T-helper 17 cell (primary cell): ENCODE measurements around the gene DDIT4. TPM values are rescaled to one million over a fixed set of nuclear protein-coding genes. Genes with fewer than 3 reads are reported as not detected.
"Not testable (repeated sequence)": the region's sequence is repeated elsewhere in the genome, so short reads cannot be mapped to it uniquely, and the experiment has no call there.

ENCODE experiments used
- ATAC-seq: fragments of 150-1000 bp; cut with Tn5 transposase; 2 replicates; pipeline ENCODE4 v1.10.0; 2021; ENCODE audit warnings: mild to moderate bottlenecking, moderate library complexity
- DNase-seq, 3 donors: peaks; one replicate each; pipeline versions ENCODE4 v3.0.0 to v3.0.0-alpha.2; 2020 to 2021
- H3K9me3 ChIP-seq: one replicate; pipeline ENCODE4 v1.7.0; 2013; ENCODE audit warnings: low read length, mild to moderate bottlenecking; ENCODE audit not compliant: control insufficient read depth, poor library complexity, severe bottlenecking
- H3K27ac Mint-ChIP-seq: one replicate; pipeline ENCODE4 v1.8.0; 2022; ENCODE audit warnings: mild to moderate bottlenecking, moderate library complexity, mixed read lengths
- H3K27me3 Mint-ChIP-seq: one replicate; pipeline ENCODE4 v1.8.0; 2022; ENCODE audit warnings: mixed read lengths
- H3K36me3 Mint-ChIP-seq: one replicate; pipeline ENCODE4 v1.8.0; 2022; ENCODE audit warnings: low read depth, mixed read lengths
- H3K4me1 Mint-ChIP-seq: one replicate; pipeline ENCODE4 v1.8.0; 2022; ENCODE audit warnings: mild to moderate bottlenecking, mixed read lengths
- H3K4me3 Mint-ChIP-seq: one replicate; pipeline ENCODE4 v1.8.0; 2022; ENCODE audit warnings: mild to moderate bottlenecking, moderate library complexity, mixed read lengths
- total RNA-seq, 4 donors: library from RNA in 2 of 4; stranded (reverse) in 2 of 4; gene quantifications; one replicate each; pipeline ENCODE4 v1.2.3 and lab custom pipeline; 2022 to 2026

The DDIT4 gene
- total RNA-seq, 2 donors from 2014 or later, result 186 to 300 TPM

DNA sequence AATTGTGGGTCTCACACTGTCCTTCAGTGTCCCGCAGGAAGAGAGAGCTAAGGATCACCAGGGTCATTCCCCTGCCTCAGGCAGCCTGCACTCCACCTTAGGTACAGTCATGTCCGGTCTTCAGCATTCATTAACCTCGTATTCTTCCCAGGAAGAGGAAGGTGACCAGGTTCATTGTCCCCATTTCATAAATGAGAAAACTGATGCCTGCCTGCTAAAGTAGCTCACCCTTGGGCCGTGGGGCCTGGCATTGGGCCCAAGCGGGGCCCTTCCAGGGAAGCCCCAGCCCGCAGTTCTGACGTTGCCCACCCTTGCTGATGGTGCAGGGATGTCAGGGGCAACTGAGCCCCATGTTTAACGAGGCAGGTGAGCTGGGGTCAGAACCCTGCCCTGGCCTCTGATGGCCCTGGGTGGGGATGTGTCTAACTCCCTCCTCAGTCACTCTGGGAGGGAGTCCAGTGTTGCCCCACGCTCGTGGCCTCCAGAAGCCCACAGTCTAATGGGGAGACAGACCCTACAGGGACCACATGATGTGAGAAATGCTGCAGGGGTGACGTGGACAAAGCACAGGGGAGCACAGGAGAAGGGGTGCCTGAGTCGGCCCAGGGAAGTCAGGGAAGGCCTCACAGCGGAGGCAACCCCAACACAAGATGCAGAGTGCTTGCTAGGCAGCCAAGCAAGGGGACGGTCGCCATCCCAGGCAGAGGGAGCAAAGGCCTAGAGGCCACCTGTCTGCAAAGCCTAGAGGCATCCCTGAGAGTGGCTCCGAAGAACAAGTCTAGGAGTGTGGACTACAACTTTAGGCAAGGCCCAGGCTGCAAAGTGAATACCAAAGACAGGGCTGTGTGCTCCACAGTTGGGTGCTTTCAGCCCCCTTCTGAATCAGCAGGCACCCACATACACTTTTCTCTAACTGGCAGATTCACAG, 25.1 kb downstream of the DDIT4 start:
- ATAC-seq (no peak), DNase-seq (no peak)
- H3K27me3 Mint-ChIP-seq, result no peaks in the 10 kb centered on the region
- H3K4me3 Mint-ChIP-seq, result no peak overlapping the region
- H3K27ac Mint-ChIP-seq, result peak overlapping the region; percentile 94
- H3K4me1 Mint-ChIP-seq, result peaks cover 27% of the 10 kb centered on the region
- H3K36me3 Mint-ChIP-seq, result no peaks in the 10 kb centered on the region
- H3K9me3 ChIP-seq, result no peaks in the 10 kb centered on the region

GRCh38 chr10:72303424-72304128, 29.9 kb downstream of the DDIT4 start:
- H3K4me1 Mint-ChIP-seq, result peaks cover 19% of the 10 kb centered on the region
- no peak overlapping the region for H3K4me3 Mint-ChIP-seq
- ATAC-seq (no peak), DNase-seq (no peak)
- no peaks in the 10 kb centered on the region for H3K36me3 Mint-ChIP-seq
- H3K9me3 ChIP-seq, result no peaks in the 10 kb centered on the region
- H3K27ac Mint-ChIP-seq, result peak overlapping the region; percentile 75
- H3K27me3 Mint-ChIP-seq, result no peaks in the 10 kb centered on the region

- peaks cover 3% of the 10 kb centered on the region for H3K36me3 Mint-ChIP-seq
- H3K27ac Mint-ChIP-seq, result peak overlapping the region; percentile 89
- peak overlapping the region; percentile 39 for H3K4me3 Mint-ChIP-seq
- no peaks in the 10 kb centered on the region for H3K9me3 ChIP-seq
- no peaks in the 10 kb centered on the region for H3K27me3 Mint-ChIP-seq
- DNase-seq (no peak), ATAC-seq (no peak)
- peaks cover 33% of the 10 kb centered on the region for H3K4me1 Mint-ChIP-seq
Measured at GRCh38 chr10:72306215-72306760, 32.6 kb downstream of the DDIT4 start.

- not testable (repeated sequence) for H3K9me3 ChIP-seq, H3K36me3 Mint-ChIP-seq, DNase-seq, H3K4me3 Mint-ChIP-seq, ATAC-seq, H3K27me3 Mint-ChIP-seq
- H3K4me1 Mint-ChIP-seq, result peaks cover 37% of the 10 kb centered on the region
- H3K27ac Mint-ChIP-seq, result peak overlapping the region; percentile 91
Measured at GRCh38 chr10:72307711-72308110, 34.0 kb downstream of the DDIT4 start.

- no peaks in the 10 kb centered on the region for H3K9me3 ChIP-seq
- H3K4me3 Mint-ChIP-seq, result no peak overlapping the region
- DNase-seq (no peak), ATAC-seq (peak; percentile 20)
- H3K4me1 Mint-ChIP-seq, result peaks cover 37% of the 10 kb centered on the region
- no peaks in the 10 kb centered on the region for H3K27me3 Mint-ChIP-seq
- H3K27ac Mint-ChIP-seq, result peak overlapping the region; percentile 91
- H3K36me3 Mint-ChIP-seq, result peaks cover 3% of the 10 kb centered on the region
Measured at GRCh38 chr10:72308320-72308987, 34.7 kb downstream of the DDIT4 start.

DNA sequence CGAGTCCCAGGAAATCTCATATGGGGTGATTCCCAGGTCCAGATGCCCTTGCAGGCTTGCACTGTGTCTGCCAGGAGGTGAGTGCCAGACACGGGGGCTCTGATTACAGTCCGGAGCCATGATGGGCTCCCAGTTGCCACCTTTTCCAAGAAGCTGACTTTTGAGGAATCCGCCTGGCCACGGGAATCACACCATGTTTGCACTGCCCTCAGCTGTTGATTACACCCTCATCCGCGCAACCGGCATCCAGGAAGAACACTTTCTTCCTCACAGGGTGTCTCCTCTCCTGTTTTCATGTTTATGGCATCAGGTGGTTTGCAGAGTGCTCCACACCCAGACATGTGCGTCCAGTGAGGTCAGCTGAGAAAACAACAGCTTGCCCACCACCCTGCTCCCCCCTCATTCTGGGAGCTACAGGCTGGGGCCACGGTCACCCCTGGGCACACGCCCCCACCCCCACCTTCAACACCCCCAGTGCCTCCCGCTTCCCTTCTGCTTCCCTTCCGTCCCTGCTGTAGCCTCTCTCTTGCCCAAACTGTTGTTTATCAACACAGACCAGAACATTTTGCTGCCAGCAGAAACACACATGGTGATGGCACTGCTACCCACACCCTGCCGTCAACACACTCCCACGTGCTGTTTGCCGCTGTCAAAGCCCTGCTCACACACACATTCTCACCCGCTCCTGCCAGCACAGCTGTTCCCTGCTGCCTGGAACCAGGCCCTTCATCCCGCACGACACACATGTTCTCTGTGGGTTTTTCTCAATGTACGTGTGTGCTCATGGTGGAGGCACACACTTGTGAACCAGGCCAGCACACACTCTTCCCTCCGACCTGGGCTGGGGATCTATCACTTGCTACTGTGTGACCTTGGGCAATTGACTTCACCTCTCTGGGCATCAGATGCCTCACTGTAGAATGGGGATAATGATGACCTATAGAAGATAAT, 35.8 kb downstream of the DDIT4 start:
- H3K9me3 ChIP-seq, result no peaks in the 10 kb centered on the region
- Mint-ChIP-seq H3K27me3 (no peaks in the 10 kb centered on the region), H3K4me3 (peak overlapping the region; percentile 50), H3K27ac (peak overlapping the region; percentile 91), H3K36me3 (peaks cover 3% of the 10 kb centered on the region), H3K4me1 (peaks cover 37% of the 10 kb centered on the region)
- ATAC-seq, result no peak
- no peak for DNase-seq

- H3K27ac Mint-ChIP-seq, result peak overlapping the region; percentile 87
- no peaks in the 10 kb centered on the region for H3K9me3 ChIP-seq
- peaks cover 33% of the 10 kb centered on the region for H3K4me1 Mint-ChIP-seq
- H3K4me3 Mint-ChIP-seq, result no peak overlapping the region
- ATAC-seq, result no peak
- H3K36me3 Mint-ChIP-seq, result peaks cover 3% of the 10 kb centered on the region
- no peaks in the 10 kb centered on the region for H3K27me3 Mint-ChIP-seq
- DNase-seq, result no peak
Measured at GRCh38 chr10:72310241-72310633, 36.5 kb downstream of the DDIT4 start.

DNA sequence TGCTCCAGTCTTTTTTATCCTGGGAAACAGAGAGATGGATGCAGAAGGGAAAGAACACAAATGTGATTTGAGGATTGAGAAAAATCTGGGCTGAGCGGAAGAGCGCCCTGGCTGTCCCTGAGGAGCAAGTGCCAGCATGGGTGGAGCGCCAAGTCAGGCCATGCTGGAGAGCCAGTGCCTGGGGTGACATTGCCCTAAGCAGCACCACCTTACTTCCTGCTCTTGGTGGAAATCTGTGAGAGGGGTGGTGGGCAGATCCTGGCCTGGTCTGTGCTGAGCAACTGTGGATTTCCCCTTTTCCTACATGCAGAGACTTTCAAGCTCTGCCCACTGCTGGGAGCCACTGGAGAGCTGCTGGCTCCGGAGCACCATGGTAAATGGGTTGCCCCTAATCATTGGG, 36.9 kb downstream of the DDIT4 start:
- Mint-ChIP-seq H3K36me3 (peaks cover 3% of the 10 kb centered on the region), H3K4me1 (peaks cover 32% of the 10 kb centered on the region), H3K27ac (peak overlapping the region; percentile 87), H3K27me3 (no peaks in the 10 kb centered on the region), H3K4me3 (no peak overlapping the region)
- ATAC-seq (no peak), DNase-seq (no peak)
- no peaks in the 10 kb centered on the region for H3K9me3 ChIP-seq

DNA sequence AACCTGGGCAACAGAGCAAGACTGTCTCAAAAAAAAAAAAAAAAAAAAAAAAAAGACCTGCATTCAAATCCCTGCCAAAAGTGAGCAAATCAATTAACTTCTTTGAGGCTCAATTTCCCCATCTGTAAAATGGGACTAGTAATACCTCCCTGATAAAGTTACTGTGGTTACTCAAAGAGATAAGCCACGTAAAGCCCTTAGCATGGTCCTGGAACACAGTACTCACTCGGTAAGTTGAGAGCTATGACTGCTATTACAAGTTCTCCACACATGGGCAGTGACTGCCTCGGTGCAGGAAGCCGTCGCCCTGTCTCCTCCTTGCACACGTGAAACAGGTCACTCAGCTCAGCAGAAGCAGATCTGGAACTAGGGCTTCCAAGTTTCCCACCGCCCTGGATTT, 37.9 kb downstream of the DDIT4 start:
- Mint-ChIP-seq H3K27me3 (no peaks in the 10 kb centered on the region), H3K36me3 (peaks cover 3% of the 10 kb centered on the region), H3K4me1 (peaks cover 40% of the 10 kb centered on the region), H3K27ac (peak overlapping the region; percentile 87), H3K4me3 (no peak overlapping the region)
- ATAC-seq (peak; percentile 67), DNase-seq (no peak)
- H3K9me3 ChIP-seq, result no peaks in the 10 kb centered on the region

DNA sequence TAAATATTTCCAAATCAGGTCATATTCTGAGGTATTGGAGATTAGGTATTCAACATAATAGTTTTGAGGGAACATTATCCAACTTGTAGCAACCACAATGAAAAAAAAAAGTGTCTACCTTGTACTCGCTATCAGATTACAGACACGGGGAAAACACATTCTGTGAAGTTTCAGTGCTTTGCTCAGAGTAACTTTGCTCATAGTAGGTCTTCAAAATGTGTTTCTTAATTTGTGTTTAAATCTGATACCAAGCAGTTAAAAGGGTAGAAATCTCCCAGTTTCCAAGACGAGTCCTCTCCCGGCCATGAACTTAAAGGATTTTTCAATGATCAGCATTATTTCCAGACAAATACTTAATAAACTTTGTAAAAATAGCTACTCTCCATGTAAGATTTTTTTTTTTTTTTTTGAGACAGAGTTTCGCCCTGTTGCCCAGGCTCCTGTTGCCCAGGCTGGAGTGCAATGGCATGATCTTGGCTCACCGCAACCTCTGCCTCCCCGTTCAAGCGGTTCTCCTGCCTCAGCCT, 39.2 kb downstream of the DDIT4 start:
- Mint-ChIP-seq H3K27me3 (no peaks in the 10 kb centered on the region), H3K36me3 (peaks cover 3% of the 10 kb centered on the region), H3K27ac (no peak overlapping the region), H3K4me1 (peaks cover 46% of the 10 kb centered on the region), H3K4me3 (no peak overlapping the region)
- no peaks in the 10 kb centered on the region for H3K9me3 ChIP-seq
- ATAC-seq, result no peak
- DNase-seq, result no peak

DNA sequence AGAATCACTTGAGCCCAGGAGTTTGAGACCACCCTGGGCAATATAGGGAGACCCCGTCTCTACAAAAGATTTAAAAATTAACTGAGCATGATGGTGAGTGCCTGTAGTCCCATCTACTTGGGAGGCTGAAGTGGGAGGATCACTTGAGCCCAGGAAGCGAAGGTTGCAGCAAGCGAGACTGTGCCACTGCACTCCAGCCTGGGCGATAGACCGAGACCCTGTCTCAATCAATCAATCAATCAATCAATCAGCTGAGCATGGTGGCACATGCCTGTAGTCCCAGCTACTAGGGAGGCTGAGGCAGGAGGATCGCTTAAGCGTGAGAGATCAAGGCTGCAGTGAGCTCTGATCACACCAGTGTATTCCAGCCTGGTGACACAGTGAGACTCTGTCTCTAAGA, 40.5 kb downstream of the DDIT4 start:
- no peaks in the 10 kb centered on the region for H3K9me3 ChIP-seq
- ATAC-seq, result no peak
- H3K27ac Mint-ChIP-seq, result peak overlapping the region; percentile 80
- peaks cover 3% of the 10 kb centered on the region for H3K36me3 Mint-ChIP-seq
- H3K4me1 Mint-ChIP-seq, result peaks cover 44% of the 10 kb centered on the region
- no peaks in the 10 kb centered on the region for H3K27me3 Mint-ChIP-seq
- no peak for DNase-seq
- H3K4me3 Mint-ChIP-seq, result no peak overlapping the region

DNA sequence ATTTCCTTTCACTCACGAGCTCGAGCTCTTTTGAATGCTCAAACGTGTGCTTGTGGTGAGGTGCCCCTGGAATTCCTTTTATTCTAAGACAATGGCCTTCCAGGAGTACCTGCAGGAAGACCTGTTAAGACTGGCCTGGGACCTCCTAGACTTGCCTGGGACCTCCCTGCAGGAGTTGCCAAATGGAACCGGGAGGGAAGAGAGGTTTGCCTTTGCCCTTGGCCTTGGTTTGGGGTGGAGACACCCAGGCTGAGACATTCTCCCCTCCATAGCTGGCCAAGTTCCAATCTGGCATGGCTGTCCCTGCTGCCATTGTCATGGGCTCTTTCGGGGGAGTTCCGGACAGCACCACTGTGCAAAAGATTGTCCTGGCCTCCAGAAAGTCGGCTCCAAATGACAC, 41.3 kb downstream of the DDIT4 start:
- no peak overlapping the region for H3K27ac Mint-ChIP-seq
- DNase-seq (no peak), ATAC-seq (no peak)
- H3K36me3 Mint-ChIP-seq, result no peaks in the 10 kb centered on the region
- peaks cover 40% of the 10 kb centered on the region for H3K4me1 Mint-ChIP-seq
- no peak overlapping the region for H3K4me3 Mint-ChIP-seq
- H3K27me3 Mint-ChIP-seq, result no peaks in the 10 kb centered on the region
- no peaks in the 10 kb centered on the region for H3K9me3 ChIP-seq
